Caki2 (cell line): ENCODE results near the gene IRAK1. TPM values are rescaled to one million over a fixed set of nuclear protein-coding genes. Genes with fewer than 3 reads are reported as not detected.
A peak's percentile ranks its signal among the peaks of the same experiment; 100 is the strongest.
"Not testable (repeated sequence)": the region's sequence is repeated elsewhere in the genome, so short reads cannot be mapped to it uniquely, and the experiment has no call there.

Source experiments
- DNase-seq: peaks from one replicate; pipeline ENCODE4 v3.0.0-alpha.2; 2015; ENCODE audit warnings: low read depth
- in situ Hi-C: cut with HindIII; loops from 2 replicates; pipeline ENCODE4 v1.10.0; 2016; ENCODE audit warnings: low sequenced_read_pairs, low pct_unique_long_range_greater_than_20kb, mixed read lengths
- total RNA-seq: library from RNA; depleted of rRNA; stranded (reverse); fragments of >200 nt; shearing (Covaris generic); gene quantifications from 2 replicates; pipeline ENCODE4 v1.2.3, GENCODE V29; 2014; ENCODE audit warnings: low replicate concordance

Gene IRAK1
- total RNA-seq, 1 experiment from 2014 or later = 131 TPM

- DNase-seq = no peak
- in situ Hi-C loops = no loop called here
Observed at GRCh38 chrX:154011376-154012335, 8.0 kb downstream of the IRAK1 start.

GRCh38 chrX:154010330-154011087 lies 9.2 kb downstream of the IRAK1 start:
- no peak for DNase-seq
- in situ Hi-C loops = no loop called here

GRCh38 chrX:154008521-154008920 lies 11.2 kb downstream of the IRAK1 start:
- in situ Hi-C loops = no loop called here
- no peak for DNase-seq

- in situ Hi-C loops = no loop called here
- no peak for DNase-seq
Observed at GRCh38 chrX:154006947-154007346, 12.8 kb downstream of the IRAK1 start.

- DNase-seq = no peak
- in situ Hi-C loops = no loop called here
Observed at GRCh38 chrX:154004315-154004714, 15.4 kb downstream of the IRAK1 start.

GRCh38 chrX:154002215-154002719 lies 17.4 kb downstream of the IRAK1 start:
- peak; percentile 38 for DNase-seq
- in situ Hi-C loops = no loop called here

GRCh38 chrX:154000051-154000450 lies 19.7 kb downstream of the IRAK1 start:
- in situ Hi-C loops = no loop called here
- DNase-seq = no peak

- DNase-seq = no peak
- in situ Hi-C loops = no loop called here
Observed at GRCh38 chrX:153999359-154000037, 20.2 kb downstream of the IRAK1 start.

- DNase-seq = no peak
- in situ Hi-C loops = no loop called here
Observed at GRCh38 chrX:153995504-153995903, 24.2 kb downstream of the IRAK1 start.

- in situ Hi-C loops, DNase-seq: not testable (repeated sequence)
Observed at GRCh38 chrX:153994398-153994797, 25.3 kb downstream of the IRAK1 start.

- no peak for DNase-seq
- in situ Hi-C loops = no loop called here
Observed at GRCh38 chrX:153993978-153994377, 25.7 kb downstream of the IRAK1 start.

GRCh38 chrX:153993079-153993478 lies 26.6 kb downstream of the IRAK1 start:
- no peak for DNase-seq
- in situ Hi-C loops = no loop called here

- in situ Hi-C loops = no loop called here
- DNase-seq = no peak
Observed at GRCh38 chrX:153992180-153992579, 27.5 kb downstream of the IRAK1 start.

GRCh38 chrX:153991013-153991580 lies 28.6 kb downstream of the IRAK1 start:
- in situ Hi-C loops = no loop called here
- DNase-seq = no peak

- in situ Hi-C loops = no loop called here
- no peak for DNase-seq
Observed at GRCh38 chrX:153989973-153990655, 29.6 kb downstream of the IRAK1 start.

- no peak for DNase-seq
- in situ Hi-C loops = no loop called here
Observed at GRCh38 chrX:153988493-153988892, 31.2 kb downstream of the IRAK1 start.

GRCh38 chrX:153984351-153985178 lies 35.1 kb downstream of the IRAK1 start:
- in situ Hi-C loops = no loop called here
- DNase-seq = no peak
